HEK293 (cell line): ENCODE results near the gene PARP3.
A peak's percentile ranks its signal among the peaks of the same experiment; 100 is the strongest.

Source experiments
- CTCF ChIA-PET: fragments of 350-600 bp; formaldehyde crosslinking; extraction: SDS; loops from one replicate; lab custom pipeline; 2021; ENCODE audit warnings: antibody characterized with exemption; lab: Yijun Ruan, JAX
- POLR2A ChIA-PET: fragments of 300-600 bp; formaldehyde crosslinking; extraction: SDS; loops from one replicate; lab custom pipeline; 2020; ENCODE audit warnings: antibody characterized with exemption, inconsistent platforms; lab: Yijun Ruan, JAX
- H3K27ac ChIP-seq: fragments of 200-500 bp; sonication (Bioruptor generic); 2 replicates; pipeline ENCODE4 v1.5.1; 2014; ENCODE audit warnings: low read depth, low read length, control low read depth, inconsistent platforms; ENCODE audit errors: extremely low read depth
- H3K36me3 ChIP-seq, 2 experiments: fragments of 200-500 bp in 1 of 2; sonication (Bioruptor generic) in 1 of 2; 1 replicate in 1 of 2; 2 replicates in 1 of 2; pipeline ENCODE4 v1.5.1; 2014 to 2017; ENCODE audit warnings: inconsistent platforms in 2 of 2, low read length in 2 of 2; ENCODE audit not compliant: control insufficient read depth in 2 of 2, insufficient read depth in 1 of 2
- H3K4me1 ChIP-seq: fragments of 200-500 bp; sonication (Bioruptor generic); 2 replicates; pipeline ENCODE4 v1.5.1; 2014; ENCODE audit warnings: mild to moderate bottlenecking, low read length, inconsistent platforms; ENCODE audit not compliant: control insufficient read depth, insufficient read depth
- H3K4me3 ChIP-seq: 2 replicates; pipeline ENCODE4 v1.5.1; 2011; ENCODE audit warnings: low read depth, mild to moderate bottlenecking, control low read depth, low read length, moderate library complexity
- H3K9me3 ChIP-seq: fragments of 200-500 bp; sonication (Bioruptor generic); 2 replicates; pipeline ENCODE4 v1.5.1; 2014; ENCODE audit warnings: low read depth, low read length, inconsistent platforms; ENCODE audit not compliant: control insufficient read depth, insufficient read depth
- GLIS1 ChIP-seq: fragments of 450-650 bp; formaldehyde crosslinking; IDR thresholded peaks from 2 replicates; pipeline ENCODE4 v1.5.1; 2016; ENCODE audit warnings: missing biosample characterization, missing genetic modification characterization
- PATZ1 ChIP-seq: fragments of 450-650 bp; formaldehyde crosslinking; IDR thresholded peaks from 2 replicates; pipeline ENCODE4 v1.5.1; 2016; ENCODE audit warnings: missing biosample characterization, missing genetic modification characterization
- TSHZ1 ChIP-seq: fragments of 450-650 bp; formaldehyde crosslinking; IDR thresholded peaks from 2 replicates; pipeline ENCODE4 v1.5.1; 2016; ENCODE audit warnings: missing biosample characterization, missing genetic modification characterization, borderline replicate concordance
- ZBTB11 ChIP-seq: fragments of 450-650 bp; formaldehyde crosslinking; conservative IDR thresholded peaks from 2 replicates; pipeline ENCODE4 v1.5.1; 2016; ENCODE audit warnings: low read depth, missing biosample characterization, missing genetic modification characterization
- ZBTB48 ChIP-seq: fragments of 450-650 bp; formaldehyde crosslinking; IDR thresholded peaks from 2 replicates; pipeline ENCODE4 v1.5.1; 2016; ENCODE audit warnings: missing biosample characterization, missing genetic modification characterization
- ZFP69B ChIP-seq: fragments of 450-650 bp; formaldehyde crosslinking; IDR thresholded peaks from 2 replicates; pipeline ENCODE4 v1.5.1; 2016; ENCODE audit warnings: missing biosample characterization, missing genetic modification characterization
- ZIC2 ChIP-seq: fragments of 450-650 bp; formaldehyde crosslinking; IDR thresholded peaks from 2 replicates; pipeline ENCODE4 v1.5.1; 2016; ENCODE audit warnings: missing biosample characterization, missing genetic modification characterization
- ZNF146 ChIP-seq: fragments of 450-650 bp; formaldehyde crosslinking; IDR thresholded peaks from 2 replicates; pipeline ENCODE4 v1.5.1; 2016; ENCODE audit warnings: missing biosample characterization, missing genetic modification characterization
- ZNF341 ChIP-seq: fragments of 450-650 bp; formaldehyde crosslinking; IDR thresholded peaks from 2 replicates; pipeline ENCODE4; 2016; ENCODE audit warnings: low read depth, missing biosample characterization, missing genetic modification characterization
- ZNF354C ChIP-seq: fragments of 450-650 bp; formaldehyde crosslinking; IDR thresholded peaks from 2 replicates; pipeline ENCODE4 v1.5.1; 2016; ENCODE audit warnings: missing biosample characterization, missing genetic modification characterization, low read depth, borderline replicate concordance
- ZNF558 ChIP-seq: fragments of 450-650 bp; formaldehyde crosslinking; IDR thresholded peaks from 2 replicates; pipeline ENCODE4 v1.5.1; 2016; ENCODE audit warnings: missing biosample characterization, missing genetic modification characterization
- ZSCAN5A ChIP-seq: fragments of 450-650 bp; formaldehyde crosslinking; IDR thresholded peaks from 2 replicates; pipeline ENCODE4 v1.5.1; 2016; ENCODE audit warnings: missing biosample characterization, missing genetic modification characterization

PARP3 gene

GRCh38 chr3:51960386-51960785 lies 18.2 kb downstream of the PARP3 start (continued):
- no peak for TF ChIP-seq TSHZ1 (tag by site-specific recombination)

GRCh38 chr3:51961011-51961410 lies 18.8 kb downstream of the PARP3 start:
- H3K36me3 ChIP-seq = peaks cover 0 to 35% of the 10 kb centered on the region in 2 experiments; a peak in 1 of 3 replicates
- H3K4me3 ChIP-seq = no peak overlapping the region
- TF ChIP-seq ZFP69B (tag by site-specific recombination) (no peak), ZSCAN5A (tag by site-specific recombination) (no peak), PATZ1 (tag by site-specific recombination) (no peak), ZBTB48 (tag by site-specific recombination) (no peak), ZIC2 (tag by site-specific recombination) (no peak)
- POLR2A ChIA-PET = no interaction called here
- no peaks in the 10 kb centered on the region for H3K4me1 ChIP-seq
- CTCF ChIA-PET = no interaction called here
- H3K27ac ChIP-seq = no peak overlapping the region
- no peaks in the 10 kb centered on the region for H3K9me3 ChIP-seq

GRCh38 chr3:51961602-51962569 lies 19.7 kb downstream of the PARP3 start:
- ChIA-PET POLR2A (no interaction called here), CTCF (interaction anchor here (0.7 to 2.4 kb wide), 2 partner anchors 20 to 140 kb away, joined by 5 to 8 read pairs; partner anchors contain the start of genes PARP3 and RRP9)
- Histone ChIP-seq H3K27ac (no peak overlapping the region), H3K9me3 (no peaks in the 10 kb centered on the region)
- no peak for TF ChIP-seq ZBTB11
- no peak for TF ChIP-seq ZNF558 (tag by site-specific recombination)
- no peak for TF ChIP-seq ZNF146
- TF ChIP-seq GLIS1 (tag by site-specific recombination) = 0 out of 2 replicates have a peak, but pooled peaks have one; percentile 34
- no peak for TF ChIP-seq ZNF354C (tag by site-specific recombination)
- peak; percentile 91 for TF ChIP-seq ZNF341
- TF ChIP-seq, all 188 proteins: peak for 2
- peaks cover 0 to 34% of the 10 kb centered on the region in 2 experiments; a peak in 1 of 3 replicates for H3K36me3 ChIP-seq
- H3K4me3 ChIP-seq = no peak overlapping the region
- no peaks in the 10 kb centered on the region for H3K4me1 ChIP-seq
